G401 (cell line): ENCODE data around the gene BRINP2. TPM values are rescaled to one million over a fixed set of nuclear protein-coding genes. Genes with fewer than 3 reads are reported as not detected.
"Not testable (repeated sequence)": the region's sequence is repeated elsewhere in the genome, so short reads cannot be mapped to it uniquely, and the experiment has no call there.

ENCODE experiments used
- DNase-seq: peaks from one replicate; pipeline ENCODE4 v3.0.0-alpha.2; 2015; ENCODE audit warnings: low spot score
- in situ Hi-C: cut with HindIII; loops from 2 replicates; pipeline ENCODE4 v1.10.0; 2016; ENCODE audit warnings: low sequenced_read_pairs, mixed read lengths
- total RNA-seq: library from RNA; depleted of rRNA; stranded (reverse); fragments of >200 nt; shearing (Covaris generic); gene quantifications from 2 replicates; pipeline ENCODE4 v1.2.3, GENCODE V29; 2014; rRNA removed

BRINP2 gene
- total RNA-seq, 1 experiment from 2014 or later: not detected

- DNase-seq: no peak
- in situ Hi-C loops: no loop called here
These were observed 131.7 kb downstream of the BRINP2 start for GRCh38 chr1:177302357-177303044.

GRCh38 chr1:177305040-177306018 lies 134.6 kb downstream of the BRINP2 start:
- DNase-seq: no peak
- in situ Hi-C loops: no loop called here

GRCh38 chr1:177306019-177306415 lies 135.3 kb downstream of the BRINP2 start:
- in situ Hi-C loops: no loop called here

GRCh38 chr1:177306981-177307380 lies 136.2 kb downstream of the BRINP2 start:
- in situ Hi-C loops: no loop called here
- DNase-seq: no peak

More at GRCh38 chr1:177306019-177306415, 135.3 kb downstream of the BRINP2 start:
- no peak for DNase-seq

- no peak for DNase-seq
- in situ Hi-C loops: no loop called here
These were observed 137.0 kb downstream of the BRINP2 start for GRCh38 chr1:177307771-177308170.

- no peak for DNase-seq
- in situ Hi-C loops: no loop called here
These were observed 139.1 kb downstream of the BRINP2 start for GRCh38 chr1:177309880-177310279.

GRCh38 chr1:177310326-177310725 lies 139.6 kb downstream of the BRINP2 start:
- DNase-seq: peak; percentile 5
- in situ Hi-C loops: no loop called here

GRCh38 chr1:177311111-177311510 lies 140.4 kb downstream of the BRINP2 start:
- in situ Hi-C loops: no loop called here
- no peak for DNase-seq

- in situ Hi-C loops: no loop called here
- DNase-seq: no peak
These were observed 140.8 kb downstream of the BRINP2 start for GRCh38 chr1:177311586-177311985.

GRCh38 chr1:177315261-177315660 lies 144.5 kb downstream of the BRINP2 start:
- in situ Hi-C loops: no loop called here
- no peak for DNase-seq

- no peak for DNase-seq
- in situ Hi-C loops: no loop called here
These were observed 145.0 kb downstream of the BRINP2 start for GRCh38 chr1:177315761-177316160.

- DNase-seq, in situ Hi-C loops: not testable (repeated sequence)
These were observed 150.7 kb downstream of the BRINP2 start for GRCh38 chr1:177321434-177321833.

GRCh38 chr1:177328251-177328650 lies 157.5 kb downstream of the BRINP2 start:
- in situ Hi-C loops: no loop called here
- no peak for DNase-seq

GRCh38 chr1:177329871-177330270 lies 159.1 kb downstream of the BRINP2 start:
- in situ Hi-C loops: no loop called here
- no peak for DNase-seq

Other genes with a start within 250 kb of the BRINP2 start
- not detected in 2 replicates for gene ASTN1, start 6.2 kb upstream of the BRINP2 start, total RNA-seq